NOMO-1 treated with DMSO at 0.1 percent for 48 hours (cell line): ENCODE measurements around the gene SLC38A6.
A peak's percentile ranks its signal among the peaks of the same experiment; 100 is the strongest.

ENCODE experiments used
- DNase-seq: peaks from one replicate; lab custom pipeline; 2025; ENCODE audit not compliant: unreplicated experiment; lab: John Stamatoyannopoulos, UW

Gene SLC38A6

DNA sequence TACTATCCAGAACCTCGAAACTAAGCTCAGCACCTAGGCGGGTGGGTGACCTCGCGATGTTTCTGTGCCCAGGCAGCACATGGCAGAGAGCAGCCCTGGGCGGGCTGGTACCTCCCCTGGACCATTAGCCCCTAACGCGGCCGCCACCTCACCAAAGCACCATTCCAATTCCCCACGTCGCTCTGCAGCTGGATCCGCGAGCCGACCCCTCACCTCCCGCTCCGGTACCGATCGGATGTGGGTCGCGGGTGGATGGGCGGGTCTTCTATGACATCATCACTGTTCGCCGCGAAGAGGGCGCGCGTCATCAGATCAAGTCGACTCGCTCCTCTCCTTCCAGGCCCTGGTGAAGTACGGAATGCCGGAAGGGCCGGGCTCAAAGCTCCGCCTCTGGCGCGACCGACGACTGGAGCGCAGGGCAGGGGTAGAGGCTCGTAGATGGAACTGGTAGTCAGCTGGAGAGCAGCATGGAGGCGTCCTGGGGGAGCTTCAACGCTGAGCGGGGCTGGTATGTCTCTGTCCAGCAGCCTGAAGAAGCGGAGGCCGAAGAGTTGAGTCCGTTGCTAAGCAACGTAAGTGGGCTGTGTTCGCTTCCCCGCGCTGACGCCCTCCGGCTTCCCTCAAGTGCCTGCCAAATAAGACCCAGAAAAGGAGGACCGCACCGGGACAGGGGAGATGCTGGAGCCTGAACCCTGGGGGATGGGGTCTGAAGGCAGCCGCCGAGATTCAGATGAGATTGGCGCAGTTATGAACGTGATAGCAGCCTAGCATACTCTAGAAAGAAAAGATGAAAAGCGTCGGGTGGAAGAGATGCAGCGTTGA is at the start of gene SLC38A6, which contains the start of gene TRMT5:
Gene SLC38A6, plus strand, starts transcription at position 435 of the 822 bp plus-strand sequence. Its CDS starts 33 bp downstream, at position 468.
Gene TRMT5, minus strand, starts transcription at position 269 of the 822 bp plus-strand sequence. Its CDS starts 106 bp downstream, at position 163.
- peak; percentile 75 for DNase-seq

GRCh38 chr14:60933920-60934655 is 47.0 kb upstream of the SLC38A6 start:
- no peak for DNase-seq

DNA sequence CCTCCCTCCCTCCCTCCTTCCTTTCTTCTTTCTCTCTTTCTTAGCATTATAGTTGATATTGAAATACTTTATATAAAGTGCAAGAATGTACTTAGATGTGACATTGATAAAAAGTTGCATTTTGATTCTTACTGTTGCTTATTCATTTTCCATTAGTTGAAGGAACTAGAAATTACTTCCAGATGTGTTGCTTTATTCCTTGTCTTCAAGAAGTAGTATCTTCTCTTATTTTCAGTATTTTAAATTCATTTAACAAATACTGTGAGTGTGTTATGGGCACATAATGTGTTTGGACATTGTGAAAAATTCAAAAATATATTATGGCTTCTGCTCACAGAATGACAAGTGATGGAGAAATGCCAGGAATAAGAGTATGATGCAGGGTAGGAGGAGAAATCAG is 45.7 kb upstream of the SLC38A6 start:
- DNase-seq: no peak

- DNase-seq: no peak
These were observed 37.4 kb upstream of the SLC38A6 start for GRCh38 chr14:60943637-60944032.

- no peak for DNase-seq
These were observed 36.8 kb upstream of the SLC38A6 start for GRCh38 chr14:60944204-60944603.

DNA sequence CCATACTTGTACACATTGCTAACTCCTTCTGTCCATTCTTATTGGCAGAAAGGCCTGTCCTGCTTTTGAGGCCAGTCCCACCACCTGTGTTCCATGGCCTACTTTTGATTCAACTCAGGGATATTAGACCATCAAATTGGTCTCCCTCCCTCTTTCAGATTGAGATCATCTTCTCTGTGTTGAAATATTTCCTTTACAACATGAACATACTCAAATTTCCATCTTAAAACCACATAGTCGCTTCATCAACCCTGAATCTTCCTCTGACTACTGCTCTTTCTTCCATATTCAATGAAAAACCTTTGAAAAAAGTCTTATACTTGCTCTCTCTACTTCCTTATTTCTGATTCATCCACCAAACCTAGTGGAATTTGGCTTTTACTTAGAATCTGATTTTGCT is 35.1 kb upstream of the SLC38A6 start:
- peak; percentile 43 for DNase-seq

DNA sequence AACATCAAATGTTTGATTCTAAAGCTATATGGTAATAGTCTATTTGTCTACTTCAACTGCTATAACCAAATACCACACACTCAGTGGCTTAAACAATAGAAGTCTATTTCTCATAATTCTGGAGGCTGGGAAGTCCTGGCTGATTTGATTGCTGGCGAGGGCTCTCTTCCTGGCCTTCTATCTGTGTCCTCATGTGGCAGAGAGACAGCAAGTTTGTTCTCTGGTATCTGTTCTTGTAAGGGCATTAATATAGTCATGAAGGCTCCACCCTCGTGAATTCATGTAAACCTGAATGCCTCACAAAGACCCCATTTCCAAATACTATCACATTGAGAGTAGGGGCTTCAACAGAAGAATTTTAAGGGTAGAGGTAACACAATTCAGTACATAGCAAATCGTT is 34.3 kb upstream of the SLC38A6 start:
- DNase-seq: no peak

- DNase-seq: no peak
These were observed 29.1 kb upstream of the SLC38A6 start for GRCh38 chr14:60951776-60952435.

DNA sequence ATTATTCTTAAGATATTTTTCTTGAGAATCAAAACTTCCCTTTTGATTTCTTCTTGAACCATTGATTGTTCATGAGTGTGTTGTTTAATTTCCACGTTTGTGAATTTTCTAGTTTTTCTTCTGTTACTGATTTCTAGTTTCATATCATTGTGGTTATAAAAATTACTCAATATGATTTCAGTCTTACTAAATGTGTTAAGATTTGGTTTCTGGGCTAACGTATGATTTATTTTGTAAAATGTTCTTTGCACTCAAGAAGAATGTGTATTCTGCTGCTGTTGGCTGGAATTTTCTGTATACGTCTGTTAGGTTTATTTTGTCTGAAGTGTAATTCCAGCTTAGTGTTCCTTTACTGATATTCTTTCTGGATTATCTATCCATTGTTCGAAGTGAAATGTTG is 24.8 kb upstream of the SLC38A6 start:
- DNase-seq: no peak

GRCh38 chr14:60956632-60957031 is 24.4 kb upstream of the SLC38A6 start:
- no peak for DNase-seq

- DNase-seq: no peak
These were observed 22.9 kb upstream of the SLC38A6 start for GRCh38 chr14:60958146-60958545.

- no peak for DNase-seq
These were observed 17.3 kb upstream of the SLC38A6 start for GRCh38 chr14:60963761-60964160.

- no peak for DNase-seq
These were observed 16.1 kb upstream of the SLC38A6 start for GRCh38 chr14:60964904-60965303.

- no peak for DNase-seq
These were observed 15.6 kb upstream of the SLC38A6 start for GRCh38 chr14:60965402-60965801.

DNA sequence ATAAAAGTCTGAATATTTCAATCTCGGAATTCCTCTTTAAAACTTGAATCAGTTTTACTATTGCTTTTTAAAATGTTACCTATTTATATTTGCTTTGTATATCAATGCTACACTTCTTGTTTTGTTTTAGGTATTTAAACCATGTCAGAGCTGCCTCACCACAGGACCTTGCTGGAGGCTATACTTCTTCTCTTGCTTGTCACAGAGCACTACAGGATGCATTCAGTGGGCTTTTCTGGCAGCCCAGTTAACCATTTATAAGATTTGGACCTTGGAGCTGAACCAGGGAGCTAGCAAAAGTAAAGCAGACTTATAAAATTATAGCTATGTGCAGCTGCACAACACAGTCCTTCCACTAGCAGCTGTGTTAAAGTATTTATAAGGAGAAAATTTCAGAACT is 12.9 kb upstream of the SLC38A6 start:
- DNase-seq: no peak

DNA sequence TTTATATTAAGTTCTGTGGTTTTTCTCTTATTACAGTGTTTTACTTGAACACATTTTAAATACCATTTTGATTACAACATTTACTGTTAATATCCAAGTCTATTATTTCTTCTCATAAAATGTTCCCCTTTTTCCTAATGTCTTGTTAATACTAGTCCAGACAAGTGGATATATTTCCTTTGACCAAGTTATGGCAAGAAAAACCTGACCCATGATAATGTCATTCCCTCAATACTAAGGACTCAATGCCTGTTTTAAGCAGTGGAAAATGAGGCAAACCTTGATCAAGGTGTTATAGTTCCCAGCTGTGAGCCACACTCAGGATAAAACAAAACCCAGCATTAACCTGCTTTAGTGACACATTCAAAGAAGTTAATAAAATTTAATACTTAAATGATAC is 12.4 kb upstream of the SLC38A6 start:
- DNase-seq: no peak

DNA sequence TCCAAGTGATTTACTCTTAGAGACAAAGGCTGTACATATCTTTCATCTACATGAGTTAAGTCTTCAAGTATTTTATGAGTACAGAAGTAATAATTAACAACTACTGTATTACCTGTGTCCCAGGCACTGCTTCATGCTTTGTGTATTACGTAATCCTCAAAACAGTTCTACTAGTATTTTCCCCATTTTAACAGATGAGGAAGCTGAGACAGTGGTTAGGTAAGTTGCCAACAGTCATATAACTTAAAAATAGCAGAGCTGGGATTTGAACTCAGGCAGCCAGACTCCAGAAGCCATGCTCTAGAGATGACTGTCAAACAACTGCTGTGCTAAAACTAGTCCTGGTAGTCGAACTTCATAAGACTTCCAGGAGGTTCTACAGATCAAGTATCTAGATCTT is 10.9 kb upstream of the SLC38A6 start:
- DNase-seq: peak; percentile 57

DNA sequence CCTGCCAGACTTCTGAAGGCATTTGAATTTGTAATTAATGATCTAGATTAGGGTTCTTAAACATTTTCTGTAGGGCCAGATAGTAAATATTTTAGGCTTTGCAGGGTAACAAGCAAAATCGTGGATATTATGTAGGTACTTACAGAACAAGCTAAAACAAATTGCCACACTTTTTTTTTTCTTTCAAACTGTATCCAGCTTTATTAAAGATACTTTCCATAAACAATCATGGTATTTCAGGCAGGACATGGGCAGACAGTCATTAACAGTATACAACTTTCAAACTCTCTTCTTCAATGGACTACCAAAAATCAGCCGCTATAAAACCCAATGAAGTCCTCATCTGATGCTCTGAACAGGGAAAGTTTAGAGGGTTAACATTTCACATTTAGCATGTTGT is 9.8 kb upstream of the SLC38A6 start:
- no peak for DNase-seq

DNA sequence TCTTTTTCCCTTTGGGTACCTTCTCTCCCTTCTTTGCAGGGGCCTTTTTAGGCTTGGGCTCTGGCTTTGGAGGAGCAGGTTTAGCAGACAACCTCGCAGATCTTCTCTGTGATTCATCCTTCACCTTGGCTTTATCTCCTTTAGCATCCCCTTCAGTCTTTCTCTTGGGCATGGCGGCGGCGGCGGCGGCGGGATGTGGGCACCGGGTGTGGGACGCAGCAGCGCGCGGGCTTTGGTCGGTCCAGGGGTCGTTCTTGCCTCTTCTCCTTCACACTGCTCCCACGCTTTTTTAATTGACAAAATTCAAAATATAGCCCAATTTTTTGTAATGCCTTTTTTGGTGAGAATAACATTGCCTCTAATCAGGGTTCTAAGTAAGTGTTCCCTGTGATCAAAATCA is 8.8 kb upstream of the SLC38A6 start:
- no peak for DNase-seq

GRCh38 chr14:60973070-60973469 is 8.0 kb upstream of the SLC38A6 start:
- no peak for DNase-seq

DNA sequence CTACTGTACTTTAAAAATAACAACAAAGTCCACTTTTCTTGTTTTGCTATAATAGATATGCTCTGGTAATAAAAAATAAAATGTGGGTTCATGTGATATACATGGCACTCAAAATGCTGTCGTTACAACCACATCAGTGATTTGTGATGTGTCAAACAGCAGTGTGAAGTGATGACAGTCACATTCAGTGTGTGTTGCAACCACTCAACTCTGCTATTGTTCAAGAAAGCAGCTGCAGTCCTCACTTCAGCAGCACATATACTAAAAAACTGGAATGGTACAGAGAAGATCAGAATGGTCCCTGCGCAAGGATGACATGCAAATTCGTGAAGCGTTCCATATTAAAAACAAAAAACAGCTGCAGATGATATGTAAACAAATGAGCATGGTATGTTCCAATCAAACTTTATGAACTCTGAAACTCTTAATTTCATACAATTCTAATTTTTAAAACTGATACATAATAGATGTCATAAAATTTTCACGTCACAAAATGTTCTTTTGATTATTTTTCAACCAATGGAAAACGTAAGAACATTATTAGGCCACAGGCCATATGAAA is 6.9 kb upstream of the SLC38A6 start:
- no peak for DNase-seq
